IMR-90 (cell line): ENCODE measurements around the gene CLASRP.

Experiments
- BHLHE40 ChIP-seq: fragments of 150-350 bp; IDR thresholded peaks from 2 replicates; pipeline ENCODE4 v1.6.1; 2016; ENCODE audit warnings: mild to moderate bottlenecking, low read depth, low read length
- CEBPB ChIP-seq: IDR thresholded peaks from 2 replicates; pipeline ENCODE4 v1.6.1; 2012; ENCODE audit warnings: low read depth, low read length, improper control_type of control experiment
- CHD1 ChIP-seq: IDR thresholded peaks from 2 replicates; pipeline ENCODE4 v1.6.1; 2012; ENCODE audit warnings: low read depth, low read length, improper control_type of control experiment
- MAZ ChIP-seq: IDR thresholded peaks from 2 replicates; pipeline ENCODE4 v1.6.1; 2012; ENCODE audit warnings: low read depth, mild to moderate bottlenecking, low read length, improper control_type of control experiment, moderate library complexity, borderline replicate concordance
- NFE2L2 ChIP-seq: fragments of 150-350 bp; IDR thresholded peaks from 2 replicates; pipeline ENCODE4 v1.6.1; 2016; ENCODE audit warnings: low read depth, mild to moderate bottlenecking, low read length
- POLR2A ChIP-seq: IDR thresholded peaks from 2 replicates; pipeline ENCODE4 v1.6.1; 2012; ENCODE audit warnings: mild to moderate bottlenecking, low read depth, low read length
- RAD21 ChIP-seq: IDR thresholded peaks from 2 replicates; pipeline ENCODE4 v1.6.1; 2012; ENCODE audit warnings: low read length, improper control_type of control experiment
- SMC3 ChIP-seq: fragments of 150-350 bp; IDR thresholded peaks from 2 replicates; pipeline ENCODE4 v1.6.1; 2016; ENCODE audit warnings: low read depth, mild to moderate bottlenecking, antibody characterized with exemption, low read length, moderate library complexity
- TF ChIP-seq, protein P1 (sequence below): conservative IDR thresholded peaks from 2 replicates; pipeline ENCODE4 v1.5.1; 2012; ENCODE audit warnings: mild to moderate bottlenecking, low read depth, low read length, improper control_type of control experiment
- TF ChIP-seq, protein P2 (sequence below): fragments of 150-350 bp; IDR thresholded peaks from 2 replicates; pipeline ENCODE4 v1.6.1; 2017; ENCODE audit warnings: mild to moderate bottlenecking, antibody characterized with exemption, low read length, low read depth

DNA sequence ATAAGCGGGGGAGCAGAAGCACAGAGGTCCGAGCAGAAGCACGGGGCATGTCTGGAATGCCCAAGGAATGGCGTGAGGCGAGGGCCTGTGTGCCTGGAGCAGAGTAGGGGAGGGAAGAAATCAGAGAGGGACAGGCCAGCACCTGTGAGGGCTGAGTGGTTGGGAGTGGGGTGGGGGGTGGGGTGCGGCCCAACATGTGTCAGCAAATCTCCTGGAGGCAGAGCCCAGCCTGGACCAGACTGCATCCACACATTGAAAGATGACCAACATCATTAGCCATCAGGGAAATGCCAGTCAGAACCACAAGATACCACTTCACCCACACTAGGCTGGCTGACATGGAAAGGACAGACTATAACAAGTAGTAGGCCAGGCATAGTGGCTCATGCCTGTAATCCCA, 11.2 kb downstream of the CLASRP start:
- TF ChIP-seq, protein P1, sequence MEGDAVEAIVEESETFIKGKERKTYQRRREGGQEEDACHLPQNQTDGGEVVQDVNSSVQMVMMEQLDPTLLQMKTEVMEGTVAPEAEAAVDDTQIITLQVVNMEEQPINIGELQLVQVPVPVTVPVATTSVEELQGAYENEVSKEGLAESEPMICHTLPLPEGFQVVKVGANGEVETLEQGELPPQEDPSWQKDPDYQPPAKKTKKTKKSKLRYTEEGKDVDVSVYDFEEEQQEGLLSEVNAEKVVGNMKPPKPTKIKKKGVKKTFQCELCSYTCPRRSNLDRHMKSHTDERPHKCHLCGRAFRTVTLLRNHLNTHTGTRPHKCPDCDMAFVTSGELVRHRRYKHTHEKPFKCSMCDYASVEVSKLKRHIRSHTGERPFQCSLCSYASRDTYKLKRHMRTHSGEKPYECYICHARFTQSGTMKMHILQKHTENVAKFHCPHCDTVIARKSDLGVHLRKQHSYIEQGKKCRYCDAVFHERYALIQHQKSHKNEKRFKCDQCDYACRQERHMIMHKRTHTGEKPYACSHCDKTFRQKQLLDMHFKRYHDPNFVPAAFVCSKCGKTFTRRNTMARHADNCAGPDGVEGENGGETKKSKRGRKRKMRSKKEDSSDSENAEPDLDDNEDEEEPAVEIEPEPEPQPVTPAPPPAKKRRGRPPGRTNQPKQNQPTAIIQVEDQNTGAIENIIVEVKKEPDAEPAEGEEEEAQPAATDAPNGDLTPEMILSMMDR: no peak
- no peak for TF ChIP-seq POLR2A
- TF ChIP-seq NFE2L2: no peak
- no peak for TF ChIP-seq MAZ
- no peak for TF ChIP-seq RAD21
- TF ChIP-seq, protein P2, sequence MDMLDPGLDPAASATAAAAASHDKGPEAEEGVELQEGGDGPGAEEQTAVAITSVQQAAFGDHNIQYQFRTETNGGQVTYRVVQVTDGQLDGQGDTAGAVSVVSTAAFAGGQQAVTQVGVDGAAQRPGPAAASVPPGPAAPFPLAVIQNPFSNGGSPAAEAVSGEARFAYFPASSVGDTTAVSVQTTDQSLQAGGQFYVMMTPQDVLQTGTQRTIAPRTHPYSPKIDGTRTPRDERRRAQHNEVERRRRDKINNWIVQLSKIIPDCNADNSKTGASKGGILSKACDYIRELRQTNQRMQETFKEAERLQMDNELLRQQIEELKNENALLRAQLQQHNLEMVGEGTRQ: no peak
- TF ChIP-seq BHLHE40: no peak
- TF ChIP-seq CEBPB: no peak
- no peak for TF ChIP-seq CHD1
- no peak for TF ChIP-seq SMC3
